ENCODE data around the gene INAFM2. TPM values are rescaled to one million over a fixed set of nuclear protein-coding genes. Genes with fewer than 3 reads are reported as not detected.

The INAFM2 gene
- total and polyA plus RNA-seq, 2 of the 4 experiments (the other 2 are of a cell fraction): 10.4 to 14.0 TPM

GRCh38 chr15:40325700-40326099, 2.2 kb downstream of the INAFM2 start:
- Histone ChIP-seq H3K4me1 (ENCODE audit: control insufficient read depth, insufficient read depth, low read length) (peaks cover 42% of the 10 kb centered on the region), H2AK5ac (ENCODE audit: low read depth, low read length) (peak overlapping the region; percentile 79; the same call in 1 of the 2 replicates), H4K8ac (ENCODE audit: low read depth in 2 of 2, low read length in 2 of 2) (peak overlapping the region in 1 of 2 experiments; percentile 7; a peak in 2 of 4 replicates), H2AFZ (replicated peaks; ENCODE audit: low read length, poor library complexity) (no peak overlapping the region), H3K4ac (ENCODE audit: low read depth, low read length) (peak overlapping the region; percentile 47), H2BK15ac (ENCODE audit: low read depth, low read length) (peak overlapping the region; percentile 7; the same call in 1 of the 3 replicates), H2BK20ac (ENCODE audit: low read depth, low read length) (no peak overlapping the region; the same call in 1 of the 2 replicates), H2AK9ac (replicated peaks; ENCODE audit: low read depth, low read length, poor library complexity) (no peak overlapping the region), H3K56ac (ENCODE audit: extremely low read depth, insufficient read depth, low read length) (no peak overlapping the region), H3K14ac (replicated peaks; ENCODE audit: low read depth, low read length) (peak overlapping the region; percentile 69), H4K5ac (ENCODE audit: low read depth, low read length) (peak overlapping the region; percentile 33; the same call in 1 of the 2 replicates), H4K20me1 (ENCODE audit: insufficient read depth, low read length) (0 out of 2 replicates have a peak, but pooled peaks cover 12% of the 10 kb centered on the region), H3K9me1 (ENCODE audit: insufficient read depth, low read length) (peaks cover 21% of the 10 kb centered on the region), H3K9ac (ENCODE audit: low read depth, low read length) (peak overlapping the region; percentile 73; the same call in 1 of the 2 replicates), H3K18ac (ENCODE audit: low read depth, low read length) (peak overlapping the region; percentile 11; the same call in 1 of the 2 replicates), H2BK120ac (ENCODE audit: low read depth, low read length) (peak overlapping the region; percentile 2; the same call in 1 of the 2 replicates), H3K9me3 (ENCODE audit: control insufficient read depth, insufficient read depth, low read length) (no peaks in the 10 kb centered on the region), H3K27ac (ENCODE audit: insufficient read depth, low read length) (no peak overlapping the region), H4K91ac (ENCODE audit: insufficient read depth, low read depth, low read length) (no peak overlapping the region), H3K27me3 (ENCODE audit: control insufficient read depth, insufficient read depth, low read length) (no peaks in the 10 kb centered on the region), H3K23ac (ENCODE audit: low read depth, low read length) (peak overlapping the region; percentile 82), H3K4me3 (ENCODE audit: insufficient read depth, low read depth, low read length) (peak overlapping the region; percentile 89; the same call in 1 of the 2 replicates), H3K36me3 (ENCODE audit: control insufficient read depth, insufficient read depth, low read length) (no peaks in the 10 kb centered on the region), H3K79me1 (ENCODE audit: low read depth in 1 of 2, low read length in 2 of 2) (peaks cover 36 to 55% of the 10 kb centered on the region in 2 experiments), H3K4me2 (ENCODE audit: low read depth, low read length) (peak overlapping the region; percentile 97), H2BK5ac (ENCODE audit: low read depth, low read length, poor library complexity, severe bottlenecking) (peak overlapping the region; percentile 45)
- in situ Hi-C loops (cut with MboI; ENCODE audit: low sequenced_read_pairs) (no loop called here), dilution Hi-C loops (cut with HindIII; ENCODE audit: low sequenced_read_pairs, unreplicated experiment) (no loop called here), intact Hi-C loops (cut with micrococcal nuclease) (loop anchor here (2.0 kb wide), 1 partner anchor 57 kb away; the partner anchor contains the start of gene KNSTRN)
- DNase-seq (no peak), ATAC-seq (ENCODE audit: low read depth) (no peak)
- TF ChIP-seq MAZ (IDR thresholded peaks at IDR 0.05; ENCODE audit: borderline replicate concordance, low read depth, low read length): no peak
- TF ChIP-seq RAD21 (IDR thresholded peaks at IDR 0.05; ENCODE audit: low read length): no peak
- TF ChIP-seq RFX5 (IDR thresholded peaks at IDR 0.05; ENCODE audit: low read depth, low read length): no peak
- no peak for TF ChIP-seq MAFK (IDR thresholded peaks at IDR 0.05; ENCODE audit: low read depth, low read length)
- TF ChIP-seq, protein P1, sequence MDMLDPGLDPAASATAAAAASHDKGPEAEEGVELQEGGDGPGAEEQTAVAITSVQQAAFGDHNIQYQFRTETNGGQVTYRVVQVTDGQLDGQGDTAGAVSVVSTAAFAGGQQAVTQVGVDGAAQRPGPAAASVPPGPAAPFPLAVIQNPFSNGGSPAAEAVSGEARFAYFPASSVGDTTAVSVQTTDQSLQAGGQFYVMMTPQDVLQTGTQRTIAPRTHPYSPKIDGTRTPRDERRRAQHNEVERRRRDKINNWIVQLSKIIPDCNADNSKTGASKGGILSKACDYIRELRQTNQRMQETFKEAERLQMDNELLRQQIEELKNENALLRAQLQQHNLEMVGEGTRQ (IDR thresholded peaks at IDR 0.05; ENCODE audit: low read depth, low read length): no peak
- no peak for TF ChIP-seq CEBPB (IDR thresholded peaks at IDR 0.05; ENCODE audit: low read depth, low read length)
- TF ChIP-seq RCOR1 (IDR thresholded peaks at IDR 0.05; ENCODE audit: insufficient replicate concordance, low read length): no peak
- TF ChIP-seq, protein P2, sequence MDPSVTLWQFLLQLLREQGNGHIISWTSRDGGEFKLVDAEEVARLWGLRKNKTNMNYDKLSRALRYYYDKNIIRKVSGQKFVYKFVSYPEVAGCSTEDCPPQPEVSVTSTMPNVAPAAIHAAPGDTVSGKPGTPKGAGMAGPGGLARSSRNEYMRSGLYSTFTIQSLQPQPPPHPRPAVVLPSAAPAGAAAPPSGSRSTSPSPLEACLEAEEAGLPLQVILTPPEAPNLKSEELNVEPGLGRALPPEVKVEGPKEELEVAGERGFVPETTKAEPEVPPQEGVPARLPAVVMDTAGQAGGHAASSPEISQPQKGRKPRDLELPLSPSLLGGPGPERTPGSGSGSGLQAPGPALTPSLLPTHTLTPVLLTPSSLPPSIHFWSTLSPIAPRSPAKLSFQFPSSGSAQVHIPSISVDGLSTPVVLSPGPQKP (IDR thresholded peaks at IDR 0.05; ENCODE audit: borderline replicate concordance, low read depth, low read length): no peak
- TF ChIP-seq POLR2A (IDR thresholded peaks at IDR 0.05; ENCODE audit: low read depth, low read length): no peak
- TF ChIP-seq BHLHE40 (IDR thresholded peaks at IDR 0.05; ENCODE audit: low read depth, low read length): no peak
- no peak for TF ChIP-seq SMC3 (IDR thresholded peaks at IDR 0.05; ENCODE audit: low read depth, low read length)
- TF ChIP-seq NFE2L2 (IDR thresholded peaks at IDR 0.05; ENCODE audit: low read depth, low read length): no peak
- no peak for TF ChIP-seq CHD1 (IDR thresholded peaks at IDR 0.05; ENCODE audit: low read depth, low read length)
- no peak for TF ChIP-seq MXI1 (IDR thresholded peaks at IDR 0.05; ENCODE audit: borderline replicate concordance, low read depth, low read length)
- TF ChIP-seq, protein P3, sequence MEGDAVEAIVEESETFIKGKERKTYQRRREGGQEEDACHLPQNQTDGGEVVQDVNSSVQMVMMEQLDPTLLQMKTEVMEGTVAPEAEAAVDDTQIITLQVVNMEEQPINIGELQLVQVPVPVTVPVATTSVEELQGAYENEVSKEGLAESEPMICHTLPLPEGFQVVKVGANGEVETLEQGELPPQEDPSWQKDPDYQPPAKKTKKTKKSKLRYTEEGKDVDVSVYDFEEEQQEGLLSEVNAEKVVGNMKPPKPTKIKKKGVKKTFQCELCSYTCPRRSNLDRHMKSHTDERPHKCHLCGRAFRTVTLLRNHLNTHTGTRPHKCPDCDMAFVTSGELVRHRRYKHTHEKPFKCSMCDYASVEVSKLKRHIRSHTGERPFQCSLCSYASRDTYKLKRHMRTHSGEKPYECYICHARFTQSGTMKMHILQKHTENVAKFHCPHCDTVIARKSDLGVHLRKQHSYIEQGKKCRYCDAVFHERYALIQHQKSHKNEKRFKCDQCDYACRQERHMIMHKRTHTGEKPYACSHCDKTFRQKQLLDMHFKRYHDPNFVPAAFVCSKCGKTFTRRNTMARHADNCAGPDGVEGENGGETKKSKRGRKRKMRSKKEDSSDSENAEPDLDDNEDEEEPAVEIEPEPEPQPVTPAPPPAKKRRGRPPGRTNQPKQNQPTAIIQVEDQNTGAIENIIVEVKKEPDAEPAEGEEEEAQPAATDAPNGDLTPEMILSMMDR (conservative IDR thresholded peaks at IDR 0.05; ENCODE audit: low read depth, low read length): no peak
- ChIA-PET POLR2A (ENCODE audit: unreplicated experiment) (no interaction called here), CTCF (interaction anchor here (0.6 to 1.7 kb wide), 4 partner anchors 12 to 47 kb away, joined by 3 to 5 read pairs (median 4); no protein-coding TSS in a partner anchor)
- no CpG with 5 or more reads among the region's 2 CpGs for WGBS, 2 experiments (ENCODE audit: extremely low coverage in 2 of 2, insufficient read length in 1 of 2)
- BruUV-seq (replicated peaks): TSS peak; percentile 74
